Fibroblast of skin of right quadriceps (primary cell): ENCODE results near the gene BCL2L12.
"Not testable (repeated sequence)": the region's sequence is repeated elsewhere in the genome, so short reads cannot be mapped to it uniquely, and the experiment has no call there.

Source experiments
- DNase-seq: peaks from one replicate; pipeline ENCODE4 v3.0.0-alpha.2; 2013

BCL2L12 gene, protein sequence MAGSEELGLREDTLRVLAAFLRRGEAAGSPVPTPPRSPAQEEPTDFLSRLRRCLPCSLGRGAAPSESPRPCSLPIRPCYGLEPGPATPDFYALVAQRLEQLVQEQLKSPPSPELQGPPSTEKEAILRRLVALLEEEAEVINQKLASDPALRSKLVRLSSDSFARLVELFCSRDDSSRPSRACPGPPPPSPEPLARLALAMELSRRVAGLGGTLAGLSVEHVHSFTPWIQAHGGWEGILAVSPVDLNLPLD

DNA sequence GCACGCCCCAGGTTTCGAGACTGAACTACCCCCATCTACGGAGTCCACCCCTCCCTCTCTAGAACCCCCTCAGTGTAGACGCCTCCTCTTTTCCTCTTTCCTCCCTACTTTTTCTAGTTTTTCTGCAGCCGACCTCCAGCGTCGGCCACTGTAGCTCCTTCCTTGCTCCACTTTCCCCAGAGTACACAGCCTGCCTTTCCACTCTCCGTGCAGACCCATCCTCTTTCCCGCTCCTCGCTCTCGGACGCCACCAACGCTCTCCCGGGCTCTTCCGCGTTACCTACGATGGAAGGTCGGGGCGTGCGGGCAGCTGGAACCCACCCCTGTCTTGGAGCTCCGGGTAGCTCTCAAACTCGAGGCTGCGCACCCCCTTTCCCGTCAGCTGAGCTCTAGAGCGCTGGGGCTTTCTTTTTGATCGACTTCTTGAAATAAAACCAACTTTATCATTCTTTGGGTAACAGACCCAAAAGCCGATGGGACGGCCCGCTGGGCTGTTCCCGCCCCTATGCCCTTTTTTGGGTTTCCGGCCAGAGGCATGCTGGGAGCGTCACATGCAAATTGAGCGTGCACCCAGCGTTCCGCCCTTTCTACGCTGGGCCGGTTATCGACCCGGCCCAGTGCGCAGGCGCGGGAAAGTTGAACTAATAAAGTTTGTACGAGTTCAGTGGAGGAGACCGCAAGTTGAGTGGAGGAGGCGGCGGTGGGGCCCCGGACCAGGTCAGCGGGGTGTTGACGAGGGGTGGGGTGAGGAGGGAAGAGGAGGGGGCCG lies at the start of gene BCL2L12, which contains the start of gene IRF3:
TSS of gene BCL2L12 (plus strand) at position 583 of the 769 bp plus-strand sequence. CDS start 760 bp downstream, outside the sequence.
TSS of gene IRF3 (minus strand) at position 507 of the 769 bp plus-strand sequence. CDS start 1,019 bp downstream, outside the sequence.
- DNase-seq: peak; percentile 94

DNA sequence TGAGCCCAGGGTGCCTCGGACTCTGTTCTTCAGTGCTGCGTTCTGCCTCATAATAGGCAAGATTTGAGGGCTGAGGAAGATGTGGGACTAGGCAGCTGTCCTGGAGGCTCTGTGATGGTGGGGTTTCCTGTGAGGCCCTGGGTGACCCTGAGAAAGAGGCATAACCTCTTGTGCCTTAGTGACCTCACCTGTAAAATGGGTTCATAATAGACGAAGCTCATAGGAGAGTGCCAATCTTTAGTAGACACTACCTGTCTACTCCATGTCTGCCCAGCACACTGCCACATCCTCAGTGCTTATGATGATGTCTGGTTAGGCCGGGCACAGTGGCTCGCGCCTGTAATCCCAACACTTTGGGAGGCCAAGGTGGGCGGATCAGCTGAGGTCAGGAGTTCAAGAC lies 49.2 kb upstream of the BCL2L12 start:
- no peak for DNase-seq

DNA sequence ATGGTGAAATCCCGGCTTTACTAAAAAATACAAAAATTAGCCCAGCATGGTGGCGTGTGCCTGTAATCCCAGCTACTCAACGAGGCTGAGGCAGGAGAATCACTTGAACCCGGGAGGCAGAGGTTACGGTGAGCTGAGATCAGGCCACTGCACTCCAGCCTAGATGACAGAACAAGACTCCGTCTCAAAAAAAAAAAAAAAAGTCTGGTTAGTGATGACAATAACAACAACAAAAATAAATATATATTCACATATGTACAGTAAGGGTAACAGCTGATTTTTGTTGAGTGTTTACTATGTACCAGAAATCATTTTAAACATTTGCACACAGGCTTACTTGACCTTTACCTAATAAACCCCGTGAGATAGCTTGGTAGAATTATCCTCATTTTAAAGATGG lies 48.8 kb upstream of the BCL2L12 start:
- DNase-seq: no peak

DNA sequence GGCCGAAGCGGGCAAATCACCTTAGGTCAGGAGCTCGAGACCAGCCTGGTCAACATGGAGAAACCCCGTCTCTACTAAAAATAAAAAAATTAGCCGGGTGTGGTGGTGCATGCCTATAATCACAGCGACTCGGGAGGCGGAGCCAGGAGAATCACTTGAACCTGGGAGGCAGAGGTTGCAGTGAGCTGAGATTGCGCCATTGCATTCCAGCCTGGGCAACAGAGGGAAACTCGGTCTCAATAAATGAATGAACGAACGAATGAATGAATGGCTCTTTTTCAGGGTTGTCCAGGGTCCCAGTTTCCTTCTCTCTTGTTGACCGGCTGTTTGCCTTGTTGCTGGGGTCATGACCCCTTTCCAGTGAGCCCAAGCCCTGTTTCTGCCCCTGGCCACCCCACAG lies 47.9 kb upstream of the BCL2L12 start:
- not testable (repeated sequence) for DNase-seq

DNA sequence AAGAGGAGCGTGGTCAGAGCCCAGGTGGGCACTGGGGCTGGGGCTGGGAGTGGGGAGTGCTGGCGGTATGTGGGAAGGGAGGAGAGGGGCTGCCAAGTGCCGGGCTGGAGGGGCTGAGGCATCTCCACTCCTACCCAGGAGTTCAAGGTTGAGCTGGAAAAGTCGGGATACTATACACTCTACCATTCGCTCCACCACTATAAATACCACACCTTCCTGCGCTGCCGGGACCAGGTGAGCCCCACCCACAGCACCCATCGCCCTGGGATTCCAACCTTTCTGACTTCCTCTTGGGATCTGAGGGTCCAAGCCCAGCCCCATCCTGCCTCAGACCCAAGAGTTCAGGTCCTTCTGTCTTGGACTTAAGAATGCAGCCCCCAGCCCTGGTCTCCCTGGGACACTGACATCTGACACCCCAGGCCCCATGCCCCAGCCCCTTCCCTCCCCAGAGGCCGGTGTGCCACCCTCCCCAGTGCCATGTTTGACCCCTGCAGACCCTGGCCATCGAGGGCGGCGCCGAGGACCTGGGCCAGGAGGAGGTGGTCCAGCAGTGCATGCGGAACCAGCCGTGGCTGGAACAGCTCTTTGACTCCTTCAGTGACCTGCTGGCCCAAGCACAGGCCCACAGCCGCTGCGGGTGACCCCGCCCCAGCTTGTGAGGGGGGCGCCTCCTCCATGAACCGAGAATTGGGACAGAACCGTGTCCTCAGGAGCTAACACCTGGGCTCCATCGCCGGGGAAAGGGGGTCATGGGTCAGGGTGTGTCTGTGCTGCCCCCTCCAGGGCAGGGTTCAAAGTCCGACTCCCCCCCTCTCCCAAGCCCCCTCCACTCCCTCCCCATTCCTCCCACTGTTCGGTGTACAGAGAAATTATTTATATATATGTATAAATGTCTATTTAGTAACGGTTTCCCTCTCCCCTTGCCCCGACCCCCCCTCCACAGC lies 40.5 kb upstream of the BCL2L12 start:
- DNase-seq: no peak

DNA sequence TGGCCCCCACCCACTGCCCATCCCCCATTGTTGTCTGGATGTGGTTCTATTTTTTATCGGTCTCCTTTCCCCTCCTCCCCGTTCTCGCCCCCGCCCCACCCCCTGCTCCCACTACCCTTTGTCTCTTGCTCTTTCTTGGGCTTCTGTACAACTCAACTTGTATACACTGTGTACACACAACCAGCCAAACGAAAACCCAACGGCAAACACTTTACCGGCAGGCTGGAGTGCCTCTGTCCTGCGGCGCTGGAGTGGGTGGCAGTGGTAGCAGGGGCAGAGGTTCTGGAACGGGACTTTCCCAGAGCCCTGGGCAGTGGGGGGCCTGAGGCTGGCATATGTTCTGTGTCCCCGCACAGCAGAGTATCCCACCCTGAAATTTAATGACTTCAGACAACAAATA lies 39.5 kb upstream of the BCL2L12 start:
- DNase-seq: no peak

DNA sequence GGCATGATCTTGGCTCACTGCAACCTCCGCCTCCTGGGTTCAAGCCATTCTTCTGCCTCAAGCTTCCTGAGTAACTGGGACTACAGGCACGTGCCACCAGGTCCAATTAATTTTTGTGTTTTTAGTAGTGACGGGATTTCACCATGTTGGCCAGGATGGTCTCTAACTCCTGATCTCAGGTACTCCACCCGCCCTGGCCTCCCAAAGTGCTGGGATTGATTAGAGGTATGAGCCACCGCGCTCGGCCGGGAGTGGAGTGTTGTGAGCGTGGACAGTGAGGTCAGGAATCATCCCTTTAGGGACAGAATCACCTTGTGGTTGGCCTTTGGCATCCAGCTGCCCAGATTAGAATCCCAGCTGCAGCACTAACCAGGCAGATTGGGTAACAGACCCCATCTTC lies 36.1 kb upstream of the BCL2L12 start:
- no peak for DNase-seq

DNA sequence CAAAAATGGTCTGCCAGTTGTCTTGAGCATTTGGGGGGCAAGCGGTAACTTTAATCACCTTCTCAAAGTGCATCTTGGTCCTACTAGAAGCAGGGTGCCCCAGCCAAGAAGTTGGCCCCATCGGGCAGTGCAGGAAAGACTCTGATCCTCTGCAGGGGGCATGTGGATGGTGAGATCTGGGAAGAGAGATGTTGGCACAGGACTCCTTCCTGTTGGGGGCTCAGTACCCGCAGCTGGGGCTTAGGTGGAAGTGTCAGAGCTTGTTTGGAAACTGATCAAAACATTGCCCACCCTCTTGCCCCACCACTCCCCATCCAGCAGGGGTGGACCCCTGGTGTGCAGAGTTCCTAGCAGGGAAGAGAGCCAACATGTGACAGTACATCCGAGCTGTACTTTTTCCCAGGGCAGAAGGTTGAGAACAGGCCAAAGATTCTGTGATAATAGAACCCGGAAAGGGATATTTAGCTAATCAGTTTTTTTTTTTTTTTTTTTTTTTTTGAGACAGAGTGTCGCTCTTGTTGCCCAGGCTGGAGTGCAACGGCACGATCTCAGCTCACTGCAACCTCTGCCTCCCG lies 34.6 kb upstream of the BCL2L12 start:
- no peak for DNase-seq

DNA sequence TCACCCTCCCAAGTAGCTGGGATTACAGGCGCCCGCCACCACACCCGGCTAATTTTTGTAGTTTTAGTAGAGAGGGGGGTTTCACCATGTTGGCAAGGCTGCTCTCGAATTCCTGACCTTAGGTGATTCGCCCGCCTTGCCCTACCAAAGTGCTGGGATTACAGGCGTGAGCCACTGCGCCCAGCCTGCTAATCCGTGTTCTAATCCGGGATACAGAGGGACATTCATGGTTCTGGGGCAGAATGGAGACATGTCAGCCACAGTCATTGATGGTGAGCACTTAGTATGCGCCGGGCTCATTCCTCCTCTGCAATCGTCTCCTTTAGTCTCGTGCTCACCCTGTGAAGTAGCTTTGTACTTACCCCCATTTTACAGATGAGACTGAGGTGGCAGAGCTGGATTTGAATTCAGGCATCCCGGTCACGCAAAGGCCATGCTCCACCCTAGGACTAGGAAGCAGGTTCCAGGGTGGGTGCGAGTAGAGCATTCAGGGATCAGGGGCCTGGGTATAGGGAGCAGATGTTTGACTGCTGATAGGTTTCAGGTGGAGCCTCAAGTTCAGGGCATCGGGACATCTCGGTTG lies 34.0 kb upstream of the BCL2L12 start:
- no peak for DNase-seq

DNA sequence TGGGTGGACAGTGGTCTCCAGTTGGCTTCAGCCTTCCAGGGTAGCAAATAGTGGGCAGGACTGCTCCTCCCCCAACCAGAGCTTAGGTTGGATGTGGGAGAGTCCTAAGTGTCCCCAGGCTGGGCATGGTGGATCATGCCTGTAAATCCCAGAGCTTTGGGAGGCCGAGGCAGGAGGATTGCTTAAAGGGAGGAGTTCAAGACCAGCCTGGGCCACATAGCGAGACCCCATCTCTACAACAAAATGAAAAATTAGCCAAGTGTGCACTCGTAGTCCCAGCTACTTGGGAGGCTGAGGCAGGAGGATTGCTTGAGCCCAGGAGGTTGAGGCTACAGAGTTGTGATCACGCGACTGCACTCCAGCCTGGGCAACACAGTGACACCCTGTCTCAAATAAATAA lies 33.2 kb upstream of the BCL2L12 start:
- no peak for DNase-seq

DNA sequence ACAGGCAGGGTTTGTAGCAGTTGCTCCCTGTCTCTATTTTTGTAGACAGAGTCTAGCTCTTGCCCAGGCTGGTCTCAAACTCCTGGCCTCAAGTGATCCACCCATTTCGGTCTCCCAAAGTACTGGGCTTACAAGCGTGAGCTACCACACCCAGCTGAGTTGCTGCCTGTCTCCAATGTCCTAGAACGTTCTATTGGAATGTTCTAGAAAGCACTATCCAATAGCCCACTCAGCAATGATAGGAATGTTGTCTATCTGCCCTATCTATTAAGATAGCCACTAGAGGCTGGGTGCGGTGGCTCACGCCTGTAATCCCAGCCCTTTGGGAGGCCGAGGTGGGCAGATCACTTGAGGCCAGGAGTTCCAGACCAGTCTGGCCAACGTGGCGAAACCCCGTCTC lies 32.5 kb upstream of the BCL2L12 start:
- not testable (repeated sequence) for DNase-seq

DNA sequence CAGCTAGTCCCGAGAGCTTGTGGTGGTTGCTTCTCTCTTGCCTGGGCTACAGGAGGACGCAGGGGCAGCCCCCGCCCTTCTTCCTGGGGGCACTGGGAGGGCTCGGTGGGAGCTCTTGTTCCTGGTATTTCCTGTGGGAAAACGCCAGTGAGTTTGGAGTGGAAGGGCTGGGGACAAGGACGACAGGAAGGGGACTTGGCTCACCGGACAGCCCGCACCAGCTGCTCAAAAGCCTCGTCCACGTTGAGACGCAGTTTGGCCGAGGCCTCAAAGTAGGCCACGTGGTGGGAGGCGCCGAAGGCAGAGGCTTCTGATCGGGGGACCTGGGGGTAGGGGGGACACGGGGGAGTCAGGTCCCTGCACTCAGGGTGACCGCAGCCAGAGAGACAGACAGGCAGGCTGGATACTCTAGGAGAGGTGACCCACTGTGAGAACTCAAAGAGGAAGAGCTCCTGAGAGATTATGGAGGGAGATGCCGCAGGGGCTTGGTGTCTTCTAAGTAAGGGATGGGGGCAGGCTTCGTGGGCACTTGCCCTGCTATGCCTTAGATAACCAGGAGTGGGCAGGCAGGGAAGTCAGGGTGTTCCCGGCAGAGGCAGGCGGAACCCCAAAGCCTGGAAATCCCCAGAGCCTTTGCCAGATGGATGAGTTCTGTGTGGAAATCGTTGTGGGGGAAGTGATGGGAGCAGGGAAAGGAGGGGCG lies 30.1 kb upstream of the BCL2L12 start:
- DNase-seq: no peak

DNA sequence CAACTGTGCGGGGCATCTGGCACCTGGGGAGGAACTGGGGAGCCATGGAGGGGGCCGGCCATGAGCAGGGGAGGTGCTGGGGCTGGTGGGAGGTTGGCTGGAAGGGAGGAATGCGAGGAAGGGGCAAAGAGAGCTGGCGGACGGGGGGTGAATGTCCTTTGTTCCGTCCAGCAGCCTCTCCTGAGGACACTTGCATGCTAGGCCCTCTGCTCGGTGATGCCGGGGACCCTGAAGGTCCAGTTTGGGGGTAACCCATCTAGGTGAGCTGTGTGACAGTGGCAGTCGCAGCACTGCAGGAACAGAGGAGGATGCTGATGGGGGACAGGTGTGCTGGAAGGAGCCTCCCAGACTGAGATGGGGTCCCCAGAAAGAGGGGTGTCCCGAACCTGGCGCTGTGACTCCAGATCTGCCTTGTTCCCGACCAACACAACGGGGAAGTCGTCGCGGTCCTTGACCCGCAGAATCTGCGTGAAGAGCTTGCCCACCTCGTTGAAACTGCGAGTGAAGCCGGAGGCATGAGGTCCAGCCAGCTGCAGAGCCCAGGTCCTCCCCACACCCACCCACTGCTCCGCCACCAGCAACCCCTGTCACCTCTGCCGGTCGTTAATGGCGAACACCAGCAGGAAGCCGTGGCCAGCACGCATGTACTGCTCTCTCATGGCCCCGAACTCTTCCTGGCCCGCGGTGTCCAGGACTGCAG lies 29.4 kb upstream of the BCL2L12 start:
- no peak for DNase-seq

DNA sequence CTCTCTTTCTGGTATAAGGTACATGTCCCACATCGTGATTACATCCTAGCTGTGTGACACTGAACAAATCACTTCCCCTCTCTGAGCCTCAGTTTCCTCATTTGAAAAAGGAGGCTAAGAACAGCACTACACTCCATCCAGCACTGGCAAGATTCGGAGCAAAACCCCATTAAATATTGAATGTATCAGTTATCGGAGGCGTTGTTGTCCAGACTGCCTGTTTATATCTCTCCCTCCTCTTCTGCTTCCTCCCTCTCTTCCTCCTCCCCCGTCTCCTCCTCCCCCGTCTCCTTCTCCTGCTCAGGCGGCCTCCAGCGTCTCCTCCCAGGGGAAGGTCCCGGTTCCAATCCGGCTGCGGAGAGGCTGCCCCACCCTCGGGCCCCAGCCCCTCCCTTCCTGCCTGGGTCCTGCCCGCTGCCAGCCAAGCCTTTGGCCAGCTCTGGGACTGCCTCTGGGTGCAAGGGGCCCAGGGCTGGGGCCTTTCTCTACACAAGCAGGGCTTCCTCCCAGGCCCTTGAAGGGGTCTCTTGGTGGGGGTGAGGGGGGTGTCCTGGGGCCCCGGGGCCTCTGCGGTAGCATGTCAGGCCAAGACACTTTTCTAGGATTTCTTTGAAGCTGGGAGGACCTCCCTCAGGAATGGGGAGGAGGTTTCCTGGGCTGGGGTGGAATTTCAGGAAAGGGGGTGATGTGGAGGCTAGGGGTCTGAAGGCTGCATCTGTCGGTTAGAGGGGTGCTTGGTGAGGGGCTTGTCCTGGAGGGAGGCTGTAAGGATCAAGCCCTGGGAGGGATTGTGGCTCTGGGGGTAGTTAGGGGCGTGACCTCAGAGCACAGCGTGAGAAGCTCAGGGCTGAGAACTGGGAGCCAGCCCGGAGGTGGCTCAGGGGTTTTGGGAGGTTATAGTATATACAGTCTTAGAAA lies 27.7 kb upstream of the BCL2L12 start:
- peak; percentile 78 for DNase-seq

DNA sequence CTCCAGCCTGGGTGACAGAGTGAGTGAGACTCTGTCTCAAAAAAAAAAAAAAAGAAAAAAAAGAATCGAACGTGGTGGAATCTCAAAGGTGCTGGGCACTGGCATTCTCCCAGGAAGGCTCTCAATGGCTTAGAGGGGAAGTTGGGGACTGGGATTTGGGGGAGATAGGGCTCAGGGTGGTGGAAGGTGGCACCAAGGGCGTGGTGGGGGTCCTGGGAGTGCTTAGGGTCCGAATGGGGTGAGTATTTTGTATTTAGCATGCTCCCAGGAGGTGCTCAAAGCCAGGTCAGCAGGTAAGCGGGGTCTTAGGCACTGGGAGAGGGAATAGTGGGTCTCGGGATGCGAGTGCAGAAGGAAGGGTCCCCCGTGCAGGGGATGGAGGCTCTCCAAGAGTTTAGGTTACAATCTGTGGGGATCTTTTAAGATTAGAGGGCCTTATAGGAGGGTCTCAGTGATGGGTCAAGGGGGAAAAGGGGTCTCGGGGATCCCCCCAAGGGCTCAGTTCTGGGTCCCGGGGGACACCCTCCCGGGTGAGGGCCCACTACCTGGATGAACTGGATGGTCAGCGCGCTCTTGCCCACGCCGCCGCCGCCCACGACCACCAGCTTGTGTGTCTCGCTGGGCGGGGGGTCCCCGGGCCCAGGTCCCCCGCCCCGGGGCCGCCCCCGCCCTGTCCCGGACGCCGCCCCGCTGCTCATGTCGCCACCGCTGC lies 26.2 kb upstream of the BCL2L12 start:
- DNase-seq: no peak

DNA sequence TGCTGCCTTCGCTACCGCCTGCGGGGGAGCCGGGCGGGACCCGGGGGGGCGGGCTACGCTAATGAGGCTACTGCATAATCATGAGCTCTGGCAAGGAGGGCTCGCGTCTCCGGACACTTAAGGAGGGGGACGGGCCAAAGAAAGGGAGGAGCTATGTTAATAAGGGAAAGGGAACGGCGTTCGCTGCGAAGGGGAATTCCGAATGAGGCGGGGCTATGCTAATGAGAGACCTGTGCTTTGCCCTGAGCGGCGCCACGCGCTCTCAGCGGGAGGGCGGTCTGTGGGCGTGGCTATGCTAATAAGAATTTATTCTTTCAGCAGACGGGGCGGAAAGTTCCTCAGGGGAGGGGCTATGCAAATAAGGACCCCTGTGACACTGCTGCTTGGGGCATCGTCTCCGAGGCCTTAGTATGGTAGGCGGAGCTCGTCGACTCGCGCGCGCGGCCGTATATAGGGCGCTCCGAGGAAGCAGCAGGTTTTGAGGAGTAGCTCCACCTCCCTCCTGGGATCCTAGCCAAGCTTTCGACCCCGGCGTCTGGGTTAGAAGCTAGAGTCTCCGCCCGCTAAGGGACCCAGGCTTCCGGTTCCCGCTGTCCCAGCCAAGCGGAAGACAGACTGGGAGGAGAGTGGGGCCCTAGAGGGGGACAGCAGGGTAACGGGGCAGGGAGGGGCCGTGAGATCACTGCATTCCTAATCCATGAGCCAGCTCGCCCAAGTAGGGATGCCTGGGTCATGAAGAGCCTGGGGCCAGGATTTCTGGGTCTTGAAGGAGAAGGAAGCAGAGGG lies 25.4 kb upstream of the BCL2L12 start, which contains the start of gene RRAS:
TSS of gene RRAS (minus strand) at position 31 of the 786 bp plus-strand sequence. CDS start 45 bp downstream, outside the sequence.
- DNase-seq: peak; percentile 100

DNA sequence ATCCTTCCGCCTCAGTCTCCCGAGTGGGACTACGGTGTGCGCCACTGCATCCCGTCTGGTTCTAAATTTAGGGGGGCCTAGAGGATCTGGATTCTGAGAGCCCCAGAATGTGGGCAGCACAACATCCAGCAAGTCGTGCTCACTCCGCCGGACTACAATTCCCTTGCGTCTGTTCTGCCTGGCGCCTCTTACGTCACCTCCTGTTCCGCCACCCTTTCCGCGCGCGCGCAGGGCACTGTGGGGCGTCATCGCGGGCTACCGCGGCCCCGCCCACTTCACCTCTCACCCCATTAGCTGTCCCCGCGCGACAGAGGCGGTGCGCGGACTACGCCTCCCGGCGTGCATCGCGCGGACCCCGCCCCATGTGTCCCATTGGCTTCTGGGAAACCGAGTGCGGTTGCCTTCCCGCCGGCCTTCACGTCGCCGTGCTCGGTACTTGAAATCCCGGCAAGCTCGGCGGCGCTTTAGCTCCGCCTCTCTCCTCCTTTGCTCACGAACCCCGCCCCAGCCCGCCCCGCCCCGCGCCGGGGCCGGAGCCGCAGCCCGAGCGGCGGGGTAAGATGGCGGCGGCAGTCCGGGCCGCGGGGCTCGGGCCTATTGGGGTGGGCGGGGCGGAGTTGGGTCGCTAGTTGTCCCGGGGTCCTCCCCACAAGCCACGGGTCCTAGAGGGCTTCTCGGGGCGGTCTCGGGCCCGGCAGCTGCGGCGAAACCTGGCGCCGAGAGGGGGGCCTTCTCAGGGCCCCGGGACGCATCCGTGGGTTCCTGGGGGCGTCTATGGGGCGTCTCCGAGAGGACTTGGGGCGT lies 23.8 kb upstream of the BCL2L12 start, which contains the start of gene SCAF1:
TSS of gene SCAF1 (plus strand) at position 522 of the 804 bp plus-strand sequence. CDS start 2,818 bp downstream, outside the sequence.
- peak; percentile 100 for DNase-seq
